ENCODE results near the gene ATP5F1D.

Gene ATP5F1D

GRCh38 chr19:1284979-1285736 is 43.6 kb downstream of the ATP5F1D start:
- in situ Hi-C loops (cut with MboI; ENCODE audit: low pct_unique_long_range_greater_than_20kb, low sequenced_read_pairs) = no loop called here
- no peak for DNase-seq

- no peak for DNase-seq
- in situ Hi-C loops (cut with MboI; ENCODE audit: low pct_unique_long_range_greater_than_20kb, low sequenced_read_pairs) = no loop called here
Measured at GRCh38 chr19:1285737-1286360, 44.3 kb downstream of the ATP5F1D start, which contains the start of gene EFNA2. TSS of gene EFNA2 (plus strand) at chr19:1285873. CDS start at chr19:1286169, 296 bp downstream.

GRCh38 chr19:1286487-1287353 is 45.2 kb downstream of the ATP5F1D start:
- in situ Hi-C loops (cut with MboI; ENCODE audit: low pct_unique_long_range_greater_than_20kb, low sequenced_read_pairs) = no loop called here
- no peak for DNase-seq

- in situ Hi-C loops (cut with MboI; ENCODE audit: low pct_unique_long_range_greater_than_20kb, low sequenced_read_pairs) = no loop called here
- no peak for DNase-seq
Measured at GRCh38 chr19:1287354-1288225, 46.0 kb downstream of the ATP5F1D start.

- in situ Hi-C loops (cut with MboI; ENCODE audit: low pct_unique_long_range_greater_than_20kb, low sequenced_read_pairs) = no loop called here
- DNase-seq = no peak
Measured at GRCh38 chr19:1288226-1288612, 46.7 kb downstream of the ATP5F1D start.

- in situ Hi-C loops (cut with MboI; ENCODE audit: low pct_unique_long_range_greater_than_20kb, low sequenced_read_pairs) = no loop called here
- no peak for DNase-seq
Measured at GRCh38 chr19:1288833-1289685, 47.5 kb downstream of the ATP5F1D start.

- in situ Hi-C loops (cut with MboI; ENCODE audit: low pct_unique_long_range_greater_than_20kb, low sequenced_read_pairs) = no loop called here
- DNase-seq = no peak
Measured at GRCh38 chr19:1289686-1290025, 48.1 kb downstream of the ATP5F1D start.

GRCh38 chr19:1290196-1290702 is 48.7 kb downstream of the ATP5F1D start:
- no peak for DNase-seq
- in situ Hi-C loops (cut with MboI; ENCODE audit: low pct_unique_long_range_greater_than_20kb, low sequenced_read_pairs) = no loop called here

GRCh38 chr19:1290703-1291651 is 49.4 kb downstream of the ATP5F1D start:
- in situ Hi-C loops (cut with MboI; ENCODE audit: low pct_unique_long_range_greater_than_20kb, low sequenced_read_pairs) = no loop called here
- no peak for DNase-seq

GRCh38 chr19:1291761-1292418 is 50.3 kb downstream of the ATP5F1D start:
- DNase-seq = no peak
- in situ Hi-C loops (cut with MboI; ENCODE audit: low pct_unique_long_range_greater_than_20kb, low sequenced_read_pairs) = no loop called here

- in situ Hi-C loops (cut with MboI; ENCODE audit: low pct_unique_long_range_greater_than_20kb, low sequenced_read_pairs) = no loop called here
- DNase-seq = no peak
Measured at GRCh38 chr19:1292419-1293151, 51.0 kb downstream of the ATP5F1D start.

- no peak for DNase-seq
- in situ Hi-C loops (cut with MboI; ENCODE audit: low pct_unique_long_range_greater_than_20kb, low sequenced_read_pairs) = no loop called here
Measured at GRCh38 chr19:1293782-1294604, 52.4 kb downstream of the ATP5F1D start.

All from KBM-7 (cell line).